ENCODE data around the gene CAMK4.

DNA sequence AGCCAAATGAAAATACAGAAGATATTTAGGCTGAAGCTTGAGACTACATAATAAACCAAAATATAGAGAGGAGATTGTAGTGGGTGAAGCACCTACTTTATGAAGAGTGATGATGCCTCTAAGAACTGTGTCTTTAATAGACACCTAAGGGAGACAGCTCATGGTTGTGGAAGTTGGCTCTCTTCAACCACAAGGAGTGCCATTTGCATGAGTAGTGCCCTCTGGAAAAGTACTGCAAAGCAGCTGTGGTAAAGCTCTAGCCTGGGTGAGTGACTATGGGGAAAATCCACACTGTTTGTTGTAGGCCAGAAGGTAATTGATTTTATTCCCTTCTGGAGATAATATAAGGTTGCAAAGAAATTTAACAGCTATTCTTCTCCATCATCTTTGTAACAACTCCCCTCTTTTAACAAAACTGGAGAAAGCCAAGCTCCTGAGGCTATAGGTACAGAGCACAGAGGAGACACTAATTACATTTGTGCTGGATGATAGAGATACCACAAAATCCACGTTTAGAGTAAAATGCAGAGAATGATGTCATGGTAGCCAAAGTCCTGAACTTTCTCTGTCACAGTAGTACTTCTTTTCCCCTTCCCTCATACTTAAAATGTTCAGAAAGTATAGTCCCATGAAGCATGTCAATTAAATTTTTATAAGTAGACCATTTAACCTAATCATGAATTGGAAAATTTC lies 165.4 kb downstream of the CAMK4 start:
- TF ChIP-seq, protein P1, sequence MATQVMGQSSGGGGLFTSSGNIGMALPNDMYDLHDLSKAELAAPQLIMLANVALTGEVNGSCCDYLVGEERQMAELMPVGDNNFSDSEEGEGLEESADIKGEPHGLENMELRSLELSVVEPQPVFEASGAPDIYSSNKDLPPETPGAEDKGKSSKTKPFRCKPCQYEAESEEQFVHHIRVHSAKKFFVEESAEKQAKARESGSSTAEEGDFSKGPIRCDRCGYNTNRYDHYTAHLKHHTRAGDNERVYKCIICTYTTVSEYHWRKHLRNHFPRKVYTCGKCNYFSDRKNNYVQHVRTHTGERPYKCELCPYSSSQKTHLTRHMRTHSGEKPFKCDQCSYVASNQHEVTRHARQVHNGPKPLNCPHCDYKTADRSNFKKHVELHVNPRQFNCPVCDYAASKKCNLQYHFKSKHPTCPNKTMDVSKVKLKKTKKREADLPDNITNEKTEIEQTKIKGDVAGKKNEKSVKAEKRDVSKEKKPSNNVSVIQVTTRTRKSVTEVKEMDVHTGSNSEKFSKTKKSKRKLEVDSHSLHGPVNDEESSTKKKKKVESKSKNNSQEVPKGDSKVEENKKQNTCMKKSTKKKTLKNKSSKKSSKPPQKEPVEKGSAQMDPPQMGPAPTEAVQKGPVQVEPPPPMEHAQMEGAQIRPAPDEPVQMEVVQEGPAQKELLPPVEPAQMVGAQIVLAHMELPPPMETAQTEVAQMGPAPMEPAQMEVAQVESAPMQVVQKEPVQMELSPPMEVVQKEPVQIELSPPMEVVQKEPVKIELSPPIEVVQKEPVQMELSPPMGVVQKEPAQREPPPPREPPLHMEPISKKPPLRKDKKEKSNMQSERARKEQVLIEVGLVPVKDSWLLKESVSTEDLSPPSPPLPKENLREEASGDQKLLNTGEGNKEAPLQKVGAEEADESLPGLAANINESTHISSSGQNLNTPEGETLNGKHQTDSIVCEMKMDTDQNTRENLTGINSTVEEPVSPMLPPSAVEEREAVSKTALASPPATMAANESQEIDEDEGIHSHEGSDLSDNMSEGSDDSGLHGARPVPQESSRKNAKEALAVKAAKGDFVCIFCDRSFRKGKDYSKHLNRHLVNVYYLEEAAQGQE (IDR thresholded peaks at IDR 0.05; ENCODE audit: low read depth) = no peak
- TF ChIP-seq, protein P2, sequence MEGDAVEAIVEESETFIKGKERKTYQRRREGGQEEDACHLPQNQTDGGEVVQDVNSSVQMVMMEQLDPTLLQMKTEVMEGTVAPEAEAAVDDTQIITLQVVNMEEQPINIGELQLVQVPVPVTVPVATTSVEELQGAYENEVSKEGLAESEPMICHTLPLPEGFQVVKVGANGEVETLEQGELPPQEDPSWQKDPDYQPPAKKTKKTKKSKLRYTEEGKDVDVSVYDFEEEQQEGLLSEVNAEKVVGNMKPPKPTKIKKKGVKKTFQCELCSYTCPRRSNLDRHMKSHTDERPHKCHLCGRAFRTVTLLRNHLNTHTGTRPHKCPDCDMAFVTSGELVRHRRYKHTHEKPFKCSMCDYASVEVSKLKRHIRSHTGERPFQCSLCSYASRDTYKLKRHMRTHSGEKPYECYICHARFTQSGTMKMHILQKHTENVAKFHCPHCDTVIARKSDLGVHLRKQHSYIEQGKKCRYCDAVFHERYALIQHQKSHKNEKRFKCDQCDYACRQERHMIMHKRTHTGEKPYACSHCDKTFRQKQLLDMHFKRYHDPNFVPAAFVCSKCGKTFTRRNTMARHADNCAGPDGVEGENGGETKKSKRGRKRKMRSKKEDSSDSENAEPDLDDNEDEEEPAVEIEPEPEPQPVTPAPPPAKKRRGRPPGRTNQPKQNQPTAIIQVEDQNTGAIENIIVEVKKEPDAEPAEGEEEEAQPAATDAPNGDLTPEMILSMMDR (IDR thresholded peaks at IDR 0.05 in 2 of 3, conservative IDR thresholded peaks at IDR 0.05 in 1 of 3; ENCODE audit: borderline replicate concordance in 1 of 3, insufficient read depth in 1 of 3, low read depth in 2 of 3, low read length in 2 of 3) = no peak
- TF ChIP-seq EZH2 (IDR thresholded peaks at IDR 0.05) = no peak

All from HCT116 (cell line).